Panc1 (cell line): ENCODE results near the gene CHKB. TPM values are rescaled to one million over a fixed set of nuclear protein-coding genes. Genes with fewer than 3 reads are reported as not detected.

Experiments
- ATAC-seq: fragments of 200-7000 bp; cut with Tn5 transposase; 2 replicates; pipeline ENCODE4 v1.9.1; 2020; ENCODE audit warnings: mild to moderate bottlenecking, moderate library complexity
- BruUV-seq: library from RNA; stranded (reverse); fragments of 400-500 nt; replicated peaks from 2 replicates; lab custom pipeline; 2021; lab: Mats Ljungman, UMichigan
- CTCF ChIA-PET: fragments of 300-600 bp; sonication (Branson Sonifier 250); formaldehyde crosslinking; loops from one replicate; lab custom pipeline; 2022; ENCODE audit warnings: antibody characterized with exemption; lab: Charles Lee
- POLR2A ChIA-PET: fragments of 300-600 bp; sonication (Branson Sonifier 250); formaldehyde crosslinking; loops from one replicate; lab custom pipeline; 2022; ENCODE audit warnings: antibody characterized with exemption; lab: Charles Lee
- DNase-seq: peaks from one replicate; pipeline ENCODE4 v3.0.0-alpha.2; 2010; ENCODE audit warnings: low read depth, low spot score
- H3K27ac ChIP-seq: 2 replicates; pipeline ENCODE4 v1.5.1; 2011; ENCODE audit warnings: mild to moderate bottlenecking, low read length, inconsistent platforms
- H3K27me3 ChIP-seq: fragments of 200-500 bp; sonication (Bioruptor generic); 2 replicates; pipeline ENCODE4 v1.6.0; 2014; ENCODE audit warnings: low read length, inconsistent platforms; ENCODE audit not compliant: control insufficient read depth, insufficient read depth
- H3K36me3 ChIP-seq: fragments of 200-500 bp; sonication (Bioruptor generic); 2 replicates; pipeline ENCODE4 v1.5.1; 2014; ENCODE audit warnings: inconsistent platforms, mild to moderate bottlenecking, low read length, moderate library complexity; ENCODE audit not compliant: control insufficient read depth, insufficient read depth
- H3K4me1 ChIP-seq: 2 replicates; pipeline ENCODE4 v1.5.1; 2011; ENCODE audit warnings: inconsistent platforms, mild to moderate bottlenecking, low read length, moderate library complexity; ENCODE audit not compliant: control insufficient read depth, insufficient read depth
- H3K4me3 ChIP-seq, 2 experiments: 2 replicates each; pipeline ENCODE4 v1.5.1; 2011 to 2012; ENCODE audit warnings: low read depth in 2 of 2, low read length in 2 of 2, mild to moderate bottlenecking in 2 of 2, inconsistent platforms in 1 of 2, moderate library complexity in 1 of 2
- H3K9me3 ChIP-seq: fragments of 200-500 bp; sonication (Bioruptor generic); 2 replicates; pipeline ENCODE4 v1.5.1; 2014; ENCODE audit warnings: low read depth, mild to moderate bottlenecking, inconsistent platforms, low read length, moderate library complexity; ENCODE audit not compliant: control insufficient read depth, insufficient read depth
- CTCF ChIP-seq: fragments of 450-650 bp; IDR thresholded peaks from 2 replicates; pipeline ENCODE4 v1.5.1; 2017; ENCODE audit warnings: mild to moderate bottlenecking
- POLR2AphosphoS5 ChIP-seq: IDR thresholded peaks from 2 replicates; pipeline ENCODE4 v1.6.1; 2012; ENCODE audit warnings: mild to moderate bottlenecking, low read depth, low read length, moderate library complexity
- REST ChIP-seq, 2 experiments: IDR thresholded peaks; 2 replicates each; pipeline ENCODE4 v1.6.1; 2011 to 2012; ENCODE audit warnings: low read depth in 2 of 2, control low read depth in 1 of 2, low read length in 1 of 2, mild to moderate bottlenecking in 1 of 2, moderate library complexity in 1 of 2; ENCODE audit not compliant: insufficient read depth in 1 of 2
- SIN3A ChIP-seq: IDR thresholded peaks from 2 replicates; pipeline ENCODE4 v1.6.1; 2012; ENCODE audit warnings: low read depth, mild to moderate bottlenecking, low read length, moderate library complexity, borderline replicate concordance; ENCODE audit not compliant: insufficient read depth
- TCF7L2 ChIP-seq: IDR thresholded peaks from 2 replicates; pipeline ENCODE4 v1.6.1; 2011; ENCODE audit warnings: mild to moderate bottlenecking, low read depth, low read length, inconsistent platforms
- in situ Hi-C: cut with HindIII; loops from 2 replicates; pipeline ENCODE4 v1.10.0; 2016; ENCODE audit warnings: low sequenced_read_pairs, low pct_unique_long_range_greater_than_20kb
- intact Hi-C: fragments of 100-400 bp; cut with micrococcal nuclease; formaldehyde crosslinking; loops from one replicate; pipeline ENCODE4 v1.10.0; 2022; ENCODE audit not compliant: unreplicated experiment
- total RNA-seq: library from RNA; stranded (reverse); gene quantifications from one replicate; pipeline ENCODE4 v1.2.1, GENCODE V29; 2021; ENCODE audit not compliant: unreplicated experiment

The CHKB gene
- total RNA-seq, 1 experiment from 2014 or later = 43.5 TPM

- CTCF ChIA-PET = interaction anchor here (0.8 kb wide), 1 partner anchor 64 kb away, joined by 4 read pairs; no protein-coding TSS in a partner anchor
- Histone ChIP-seq H3K27me3 (no peaks in the 10 kb centered on the region), H3K27ac (peak overlapping the region; percentile 81), H3K9me3 (no peaks in the 10 kb centered on the region), H3K36me3 (no peaks in the 10 kb centered on the region; the same call in 1 of the 2 replicates), H3K4me3 (peak overlapping the region; percentile 82 to 85), H3K4me1 (peaks cover 4% of the 10 kb centered on the region)
- no peak for TF ChIP-seq POLR2AphosphoS5
- no peak for TF ChIP-seq REST (IDR thresholded peaks at IDR 0.05; ENCODE audit: insufficient read depth in 1 of 2, low read depth in 2 of 2, low read length in 1 of 2)
- no peak for TF ChIP-seq SIN3A
- TF ChIP-seq TCF7L2 = no peak
- TF ChIP-seq CTCF = no peak
- intact Hi-C loops = loop anchor here (1.0 kb wide), 1 partner anchor 64 kb away; no protein-coding TSS in a partner anchor
- ATAC-seq (no peak), DNase-seq (no peak)
- in situ Hi-C loops = no loop called here
- POLR2A ChIA-PET = no interaction called here
- no TSS peak for BruUV-seq
Measured at GRCh38 chr22:50626850-50627641, 44.4 kb upstream of the CHKB start.

GRCh38 chr22:50626314-50626849, 43.7 kb upstream of the CHKB start:
- ATAC-seq = 0 out of 2 replicates have a peak, but pooled peaks have one; percentile 3
- H3K36me3 ChIP-seq = no peaks in the 10 kb centered on the region; the same call in 1 of the 2 replicates
- no peaks in the 10 kb centered on the region for H3K27me3 ChIP-seq
- ChIA-PET POLR2A (no interaction called here), CTCF (no interaction called here)
- H3K27ac ChIP-seq = no peak overlapping the region
- in situ Hi-C loops (no loop called here), intact Hi-C loops (loop anchor here (1.0 kb wide), 1 partner anchor 65 kb away; no protein-coding TSS in a partner anchor)
- no peak for DNase-seq
- no TSS peak for BruUV-seq
- TF ChIP-seq SIN3A (no peak), POLR2AphosphoS5 (no peak), CTCF (peak; percentile 21), REST (IDR thresholded peaks at IDR 0.05; ENCODE audit: insufficient read depth in 1 of 2, low read depth in 2 of 2, low read length in 1 of 2) (no peak), TCF7L2 (no peak)
- H3K4me1 ChIP-seq = peaks cover 7% of the 10 kb centered on the region
- H3K9me3 ChIP-seq = no peaks in the 10 kb centered on the region
- H3K4me3 ChIP-seq = peak overlapping the region in 1 of 2 experiments; percentile 85; a peak in 1 of 4 replicates
